Measurements from ENCODE around the gene MAPK13. TPM values are rescaled to one million over a fixed set of nuclear protein-coding genes. Genes with fewer than 3 reads are reported as not detected.

The MAPK13 gene
- total RNA-seq, 2 donors from 2014 or later: 1.4 to 7.2 TPM

GRCh38 chr6:36142971-36143838, 12.9 kb downstream of the MAPK13 start:
- Histone ChIP-seq H3K27ac (no peak overlapping the region), H3K4me1 (peaks cover 0 to 7% of the 10 kb centered on the region in 2 donors), H3K9me3 (no peaks in the 10 kb centered on the region), H3K4me3 (no peak overlapping the region), H3K36me3 (no peaks in the 10 kb centered on the region), H3K27me3 (no peaks in the 10 kb centered on the region)
- no peak for TF ChIP-seq CTCF (IDR thresholded peaks at IDR 0.05)
- peak; percentile 36 for DNase-seq (ENCODE audit: low spot score)

GRCh38 chr6:36145495-36145894, 15.2 kb downstream of the MAPK13 start:
- no peak for TF ChIP-seq CTCF (IDR thresholded peaks at IDR 0.05)
- no peaks in the 10 kb centered on the region for H3K36me3 ChIP-seq
- no peak overlapping the region for H3K27ac ChIP-seq
- H3K4me1 ChIP-seq: no peaks in the 10 kb centered on the region
- no peaks in the 10 kb centered on the region for H3K9me3 ChIP-seq
- no peaks in the 10 kb centered on the region for H3K27me3 ChIP-seq
- DNase-seq (ENCODE audit: low spot score): no peak
- H3K4me3 ChIP-seq: no peak overlapping the region

DNA sequence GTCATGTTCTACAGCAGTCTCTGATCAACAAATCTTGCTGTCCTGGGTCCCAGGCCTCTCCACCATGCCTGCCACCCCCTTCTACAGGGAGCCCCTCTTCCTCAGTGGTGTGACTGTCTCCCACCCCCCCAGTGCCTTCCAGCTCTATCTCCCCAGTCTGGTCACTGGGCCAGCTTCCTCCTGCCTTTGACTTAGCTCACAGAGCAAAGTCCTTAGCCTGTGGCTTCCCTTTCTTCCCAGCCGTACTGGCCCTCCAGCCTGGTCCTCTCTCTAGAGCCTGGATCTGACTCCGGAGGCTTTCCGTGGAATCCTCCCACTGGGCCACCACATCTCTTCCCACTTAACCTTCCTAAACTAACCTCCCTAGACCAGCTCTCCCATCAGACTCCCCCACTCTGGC, 17.0 kb downstream of the MAPK13 start:
- H3K27ac ChIP-seq: no peak overlapping the region
- no peak overlapping the region for H3K4me3 ChIP-seq
- no peak for DNase-seq (ENCODE audit: low spot score)
- H3K27me3 ChIP-seq: no peaks in the 10 kb centered on the region
- no peaks in the 10 kb centered on the region for H3K9me3 ChIP-seq
- no peaks in the 10 kb centered on the region for H3K36me3 ChIP-seq
- H3K4me1 ChIP-seq: no peaks in the 10 kb centered on the region
- TF ChIP-seq CTCF (IDR thresholded peaks at IDR 0.05): no peak

DNA sequence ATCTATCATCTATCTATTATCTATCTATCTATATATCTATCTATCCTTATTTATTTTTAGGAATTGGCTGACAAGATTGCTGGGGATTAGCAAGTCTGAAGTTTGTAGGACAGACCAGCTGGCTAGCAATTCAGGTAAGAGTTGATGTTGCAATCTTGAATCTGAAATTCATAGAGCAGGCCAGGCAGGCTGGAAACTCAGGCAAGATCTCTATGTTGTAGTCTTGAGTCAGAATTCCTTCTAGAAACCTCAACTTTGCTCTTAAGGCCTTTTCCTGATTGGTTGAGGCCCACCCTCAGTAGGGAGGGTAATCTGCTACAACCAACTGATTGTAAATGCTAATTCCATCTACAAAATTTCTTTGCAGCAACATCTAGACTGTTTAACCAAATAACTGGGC, 19.2 kb downstream of the MAPK13 start:
- H3K4me3 ChIP-seq: no peak overlapping the region
- no peak for TF ChIP-seq CTCF (IDR thresholded peaks at IDR 0.05)
- no peaks in the 10 kb centered on the region for H3K4me1 ChIP-seq
- H3K36me3 ChIP-seq: no peaks in the 10 kb centered on the region
- no peak overlapping the region for H3K27ac ChIP-seq
- no peaks in the 10 kb centered on the region for H3K27me3 ChIP-seq
- DNase-seq (ENCODE audit: low spot score): no peak
- no peaks in the 10 kb centered on the region for H3K9me3 ChIP-seq

GRCh38 chr6:36150283-36150682, 20.0 kb downstream of the MAPK13 start:
- DNase-seq (ENCODE audit: low spot score): no peak
- Histone ChIP-seq H3K4me1 (no peaks in the 10 kb centered on the region), H3K27ac (no peak overlapping the region), H3K36me3 (no peaks in the 10 kb centered on the region), H3K27me3 (no peaks in the 10 kb centered on the region), H3K9me3 (no peaks in the 10 kb centered on the region), H3K4me3 (no peak overlapping the region)
- TF ChIP-seq CTCF (IDR thresholded peaks at IDR 0.05): no peak

DNA sequence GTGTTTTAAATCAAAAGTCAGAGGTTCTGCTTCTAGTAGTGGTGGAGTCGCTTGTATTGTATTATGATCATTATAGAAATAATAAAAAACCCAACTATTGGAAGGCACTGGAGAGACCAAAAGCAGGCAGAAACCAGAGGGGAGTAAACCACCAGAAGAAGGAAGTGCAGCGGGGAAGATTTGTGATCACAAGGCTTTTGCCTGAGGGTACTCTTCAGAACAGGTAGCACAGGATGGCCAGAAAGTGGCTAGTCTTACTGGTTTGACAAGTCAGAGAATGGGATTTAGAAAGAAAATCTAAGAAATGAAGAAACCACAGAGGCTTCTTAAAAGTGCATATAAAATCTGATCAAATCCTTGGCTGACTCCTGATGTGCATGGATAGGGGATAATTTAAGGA, 24.0 kb downstream of the MAPK13 start:
- Histone ChIP-seq H3K9me3 (no peaks in the 10 kb centered on the region), H3K27me3 (no peaks in the 10 kb centered on the region), H3K36me3 (no peaks in the 10 kb centered on the region), H3K27ac (no peak overlapping the region), H3K4me1 (no peaks in the 10 kb centered on the region), H3K4me3 (no peak overlapping the region)
- no peak for DNase-seq (ENCODE audit: low spot score)
- no peak for TF ChIP-seq CTCF (IDR thresholded peaks at IDR 0.05)

Data from right atrium auricular region (tissue), 2 donors.